AML-193 (cell line): Measurements from ENCODE around the gene GPR183.
"Not testable (repeated sequence)": the region's sequence is repeated elsewhere in the genome, so short reads cannot be mapped to it uniquely, and the experiment has no call there.

ENCODE experiments used
- DNase-seq, 2 experiments: peaks; one replicate each; lab custom pipeline; 2025; lab: John Stamatoyannopoulos, UW

GPR183 gene

GRCh38 chr13:99270518-99270917, 36.7 kb downstream of the GPR183 start:
- DNase-seq: peak in 1 of 2 experiments; percentile 32

- DNase-seq: peak; percentile 83 to 90
These were observed 37.5 kb downstream of the GPR183 start for GRCh38 chr13:99269627-99270241.

GRCh38 chr13:99268822-99269221, 38.4 kb downstream of the GPR183 start:
- no peak for DNase-seq

GRCh38 chr13:99267927-99268326, 39.3 kb downstream of the GPR183 start:
- DNase-seq: no peak

GRCh38 chr13:99266827-99267226, 40.4 kb downstream of the GPR183 start:
- no peak for DNase-seq

- peak; percentile 72 to 73 for DNase-seq
These were observed 41.3 kb downstream of the GPR183 start for GRCh38 chr13:99265821-99266426.

GRCh38 chr13:99265162-99265800, 41.9 kb downstream of the GPR183 start:
- no peak for DNase-seq

- peak; percentile 66 to 78 for DNase-seq
These were observed 43.1 kb downstream of the GPR183 start for GRCh38 chr13:99264051-99264450.

GRCh38 chr13:99263126-99263785, 43.9 kb downstream of the GPR183 start:
- no peak for DNase-seq

- no peak for DNase-seq
These were observed 46.1 kb downstream of the GPR183 start for GRCh38 chr13:99261059-99261458.

- no peak for DNase-seq
These were observed 47.0 kb downstream of the GPR183 start for GRCh38 chr13:99260216-99260615.

- DNase-seq: no peak
These were observed 48.3 kb downstream of the GPR183 start for GRCh38 chr13:99258946-99259345.

GRCh38 chr13:99258210-99258860, 48.9 kb downstream of the GPR183 start, which contains the start of gene GPR18:
TSS of gene GPR18 (minus strand) at chr13:99258379. CDS start at chr13:99255872, 2,507 bp downstream.
- DNase-seq: peak; percentile 19 to 25

GRCh38 chr13:99257291-99257690, 49.9 kb downstream of the GPR183 start:
- DNase-seq: no peak

- DNase-seq: peak; percentile 61 to 72
These were observed 50.5 kb downstream of the GPR183 start for GRCh38 chr13:99256709-99257108.

- no peak for DNase-seq
These were observed 50.9 kb downstream of the GPR183 start for GRCh38 chr13:99256283-99256682.

- DNase-seq: no peak
These were observed 51.9 kb downstream of the GPR183 start for GRCh38 chr13:99255271-99255670.

GRCh38 chr13:99254830-99255229, 52.4 kb downstream of the GPR183 start:
- DNase-seq: no peak

- no peak for DNase-seq
These were observed 55.3 kb downstream of the GPR183 start for GRCh38 chr13:99251921-99252320.

GRCh38 chr13:99250982-99251825, 56.0 kb downstream of the GPR183 start:
- no peak for DNase-seq

- not testable (repeated sequence) for DNase-seq
These were observed 57.6 kb downstream of the GPR183 start for GRCh38 chr13:99249606-99250005.
